Stimulated activated CD8-positive, alpha-beta memory T cell treated with anti-CD3 and anti-CD28 coated beads, Interleukin-4, amount 100 ng/mL, for 48 hours (primary cell): ENCODE measurements around the gene PALMD.

ENCODE experiments used
- DNase-seq: peaks from one replicate; pipeline ENCODE4 v3.0.0-alpha.2; 2020

Gene PALMD

GRCh38 chr1:99636647-99637175 lies 9.2 kb upstream of the PALMD start:
- no peak for DNase-seq

GRCh38 chr1:99638853-99639252 lies 7.1 kb upstream of the PALMD start:
- no peak for DNase-seq

- DNase-seq = no peak
Measured at GRCh38 chr1:99639408-99639807, 6.5 kb upstream of the PALMD start.

- DNase-seq = no peak
Measured at GRCh38 chr1:99639945-99640344, 6.0 kb upstream of the PALMD start.

GRCh38 chr1:99640672-99641071 lies 5.2 kb upstream of the PALMD start:
- no peak for DNase-seq

- DNase-seq = no peak
Measured at GRCh38 chr1:99641558-99641957, 4.4 kb upstream of the PALMD start.

- DNase-seq = no peak
Measured at GRCh38 chr1:99642053-99642452, 3.9 kb upstream of the PALMD start.

- no peak for DNase-seq
Measured at GRCh38 chr1:99643021-99643779, 2.7 kb upstream of the PALMD start.

GRCh38 chr1:99644279-99645004 lies 1.5 kb upstream of the PALMD start:
- no peak for DNase-seq

- DNase-seq = no peak
Measured at GRCh38 chr1:99645203-99645602, 710 bp upstream of the PALMD start.

- DNase-seq = no peak
Measured at GRCh38 chr1:99646868-99647267, 955 bp downstream of the PALMD start.

- no peak for DNase-seq
Measured at GRCh38 chr1:99647490-99647889, 1.6 kb downstream of the PALMD start.

GRCh38 chr1:99648107-99648506 lies 2.2 kb downstream of the PALMD start:
- no peak for DNase-seq

GRCh38 chr1:99650030-99650429 lies 4.1 kb downstream of the PALMD start:
- DNase-seq = no peak

GRCh38 chr1:99650773-99651437 lies 5.0 kb downstream of the PALMD start:
- DNase-seq = no peak

GRCh38 chr1:99652881-99653281 lies 7.0 kb downstream of the PALMD start:
- no peak for DNase-seq

- DNase-seq = no peak
Measured at GRCh38 chr1:99655376-99655775, 9.5 kb downstream of the PALMD start.

GRCh38 chr1:99656701-99657100 lies 10.8 kb downstream of the PALMD start:
- no peak for DNase-seq

GRCh38 chr1:99657213-99658030 lies 11.5 kb downstream of the PALMD start:
- DNase-seq = no peak

GRCh38 chr1:99658031-99658290 lies 12.0 kb downstream of the PALMD start:
- DNase-seq = no peak

GRCh38 chr1:99659755-99660210 lies 13.9 kb downstream of the PALMD start:
- no peak for DNase-seq

GRCh38 chr1:99660496-99660895 lies 14.6 kb downstream of the PALMD start:
- DNase-seq = no peak

GRCh38 chr1:99661780-99662179 lies 15.9 kb downstream of the PALMD start:
- DNase-seq = no peak
